Smooth muscle cell of the brain vasculature (primary cell): Measurements from ENCODE around the gene AP4S1.
"Not testable (repeated sequence)": the region's sequence is repeated elsewhere in the genome, so short reads cannot be mapped to it uniquely, and the experiment has no call there.

Experiments used
- DNase-seq: peaks from one replicate; pipeline ENCODE4 v3.0.0-alpha.2; 2012; ENCODE audit warnings: low read depth, low spot score

Gene AP4S1, protein sequence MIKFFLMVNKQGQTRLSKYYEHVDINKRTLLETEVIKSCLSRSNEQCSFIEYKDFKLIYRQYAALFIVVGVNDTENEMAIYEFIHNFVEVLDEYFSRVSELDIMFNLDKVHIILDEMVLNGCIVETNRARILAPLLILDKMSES

GRCh38 chr14:31025367-31026076, at the start of gene AP4S1:
AP4S1 (plus strand) TSS chr14:31025649; CDS start chr14:31066197, 40,548 bp downstream.
- DNase-seq = no peak

DNA sequence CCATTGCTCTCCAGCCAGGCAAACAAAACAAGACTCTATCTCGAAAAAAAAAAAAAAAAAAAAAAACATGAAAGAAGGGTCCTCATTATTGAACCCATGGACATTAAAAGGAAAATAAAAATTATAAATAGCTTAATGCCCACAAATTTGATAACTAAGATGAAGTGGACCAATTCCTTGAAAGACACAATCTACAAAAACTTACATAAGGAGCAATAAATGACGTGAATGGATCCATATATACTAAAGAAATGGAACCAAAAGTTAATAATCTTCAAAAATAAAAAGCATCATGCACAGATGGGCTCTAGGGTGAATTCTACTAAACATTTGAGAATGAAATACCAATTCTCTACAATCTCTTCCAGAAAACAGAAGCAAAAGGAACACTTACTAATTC, 47.7 kb upstream of the AP4S1 start:
- DNase-seq = no peak

- peak; percentile 52 for DNase-seq
Measured at GRCh38 chr14:30980106-30980704, 45.2 kb upstream of the AP4S1 start.

GRCh38 chr14:30980980-30981379, 44.5 kb upstream of the AP4S1 start:
- no peak for DNase-seq

DNA sequence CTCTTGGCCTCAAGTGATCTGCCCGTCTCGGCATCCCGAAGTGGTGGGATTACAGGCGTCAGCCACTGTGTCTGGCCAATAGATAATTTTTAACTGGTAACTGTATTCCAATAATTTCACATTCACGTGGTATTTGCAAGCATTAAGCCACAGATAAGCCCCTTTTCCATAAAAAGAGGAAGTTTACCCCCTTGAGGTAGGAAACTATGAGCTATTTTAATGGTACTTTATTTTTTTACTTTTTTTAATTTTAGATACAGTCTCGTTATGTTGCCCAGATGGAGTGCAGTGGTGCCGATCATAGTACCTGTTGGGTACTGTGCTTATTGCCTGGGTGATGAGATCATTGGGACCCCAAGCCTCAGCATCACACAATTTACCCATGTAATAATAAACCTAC, 42.9 kb upstream of the AP4S1 start:
- no peak for DNase-seq

DNA sequence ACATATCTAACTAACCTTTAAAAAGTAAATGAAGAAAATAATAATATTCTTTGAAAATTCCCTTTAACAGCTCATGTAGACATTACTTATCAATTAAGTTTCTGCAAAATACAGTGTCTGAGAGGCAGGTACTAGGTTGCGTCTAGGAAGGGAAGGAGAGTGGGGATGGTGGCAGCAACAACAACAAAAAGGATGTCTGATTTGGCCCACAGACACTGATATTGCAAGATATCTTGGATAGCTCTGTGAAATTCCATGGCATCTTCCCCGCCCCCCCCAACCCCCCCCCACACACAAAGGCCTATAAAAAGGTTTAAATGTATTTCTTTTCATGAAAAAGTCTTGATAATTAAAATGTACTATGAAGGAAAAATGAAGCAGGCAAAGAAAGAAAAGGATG, 41.6 kb upstream of the AP4S1 start:
- no peak for DNase-seq

GRCh38 chr14:30985796-30986195, 39.7 kb upstream of the AP4S1 start:
- no peak for DNase-seq

- DNase-seq = no peak
Measured at GRCh38 chr14:30988509-30988908, 36.9 kb upstream of the AP4S1 start.

GRCh38 chr14:30990770-30991169, 34.7 kb upstream of the AP4S1 start:
- DNase-seq = no peak

DNA sequence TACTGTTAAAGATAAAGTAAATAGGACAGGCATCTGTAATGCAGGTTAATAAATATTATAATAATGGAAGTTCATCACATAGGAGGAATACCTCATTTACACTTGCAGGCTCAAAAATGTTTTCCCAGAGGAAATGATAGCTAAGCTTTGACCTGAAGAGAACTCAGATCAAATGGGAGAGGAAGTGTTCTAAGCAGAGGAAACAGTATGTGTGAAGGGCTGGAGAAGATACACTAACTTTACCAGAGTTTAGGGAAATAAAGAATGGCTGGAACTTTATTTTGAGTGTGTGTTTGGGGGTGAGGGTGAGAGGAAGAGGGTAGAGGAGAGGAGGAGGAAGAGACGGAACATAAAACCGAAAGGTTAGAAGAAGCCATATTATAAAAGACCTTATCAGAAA, 34.0 kb upstream of the AP4S1 start:
- DNase-seq = no peak

GRCh38 chr14:30993071-30993470, 32.4 kb upstream of the AP4S1 start:
- no peak for DNase-seq

DNA sequence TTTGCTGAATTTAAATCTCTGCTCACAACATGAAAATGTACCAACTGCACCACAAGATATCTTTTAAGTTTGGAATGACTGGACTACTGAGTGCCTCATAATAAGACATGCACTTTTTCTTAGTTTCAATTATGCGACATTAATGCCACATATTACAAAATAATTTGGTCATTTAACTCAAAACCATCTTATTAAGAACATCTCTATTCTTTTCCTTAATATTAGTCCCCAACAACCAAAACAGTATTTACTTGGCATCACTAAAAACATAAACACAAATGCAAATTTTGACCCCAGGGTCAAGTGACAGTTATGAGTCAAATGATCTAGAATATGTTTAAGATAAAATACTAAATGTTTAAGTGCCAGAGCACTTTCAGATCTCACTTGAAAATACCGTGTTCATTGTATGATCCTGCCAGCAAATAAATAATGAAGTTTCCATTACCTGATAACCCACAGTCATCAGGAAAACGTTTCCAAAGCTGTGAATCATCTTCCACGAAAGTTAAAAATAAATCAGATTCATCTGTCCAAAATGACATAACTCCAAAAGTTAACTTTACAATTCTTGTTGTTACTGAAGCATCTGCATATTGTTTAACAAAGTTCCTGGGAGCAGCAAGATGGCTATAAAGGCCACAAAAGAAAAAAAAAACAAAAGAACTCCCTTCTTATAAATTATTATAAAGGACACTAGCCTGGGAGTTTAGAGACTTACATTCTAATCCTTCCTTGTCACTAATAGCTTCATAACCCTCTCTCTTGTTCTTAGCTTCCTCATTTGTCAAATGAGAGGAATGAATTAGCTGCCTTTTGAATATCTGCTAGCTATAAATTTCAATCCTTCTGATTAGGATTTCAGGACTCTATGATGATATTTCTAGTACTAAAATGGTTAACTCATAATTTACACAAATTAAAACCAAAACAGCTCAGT, 30.5 kb upstream of the AP4S1 start:
- DNase-seq = no peak

- DNase-seq = no peak
Measured at GRCh38 chr14:30995689-30996088, 29.8 kb upstream of the AP4S1 start.

- DNase-seq = no peak
Measured at GRCh38 chr14:30996892-30997659, 28.4 kb upstream of the AP4S1 start.

- DNase-seq = no peak
Measured at GRCh38 chr14:30998100-30998706, 27.2 kb upstream of the AP4S1 start.

DNA sequence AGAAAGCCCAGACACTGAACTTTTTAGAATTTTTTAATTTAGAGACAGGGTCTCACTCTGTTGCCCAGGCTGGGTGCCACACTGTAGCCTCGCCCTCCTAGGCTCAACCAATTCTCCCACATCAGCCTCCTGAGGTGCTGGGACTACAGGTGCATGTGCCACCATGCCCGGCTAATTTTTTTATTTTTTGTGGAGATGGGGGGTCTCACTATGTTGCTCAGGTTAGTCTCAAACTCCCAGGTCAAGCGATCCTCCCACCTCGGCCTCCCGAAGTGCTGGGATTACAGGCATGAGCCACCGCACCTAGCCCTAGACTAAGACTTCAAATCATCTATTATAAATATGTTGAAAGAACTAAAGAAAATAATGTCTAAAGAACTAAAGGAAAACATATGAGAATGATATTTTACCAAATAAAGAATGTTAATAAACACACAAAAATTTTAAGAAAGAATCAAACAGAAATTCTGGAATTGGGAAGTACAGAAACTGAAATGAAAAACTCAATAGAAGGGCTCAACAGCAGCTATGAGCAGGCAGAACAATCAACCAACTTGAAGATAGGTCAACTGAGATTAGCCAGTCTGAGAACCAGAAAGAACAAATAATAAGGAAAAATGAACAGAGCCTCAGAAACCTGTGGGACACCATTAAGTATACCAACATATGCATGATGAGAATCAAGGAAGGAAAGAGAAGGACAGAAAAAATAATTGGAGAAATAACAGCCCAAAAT, 26.2 kb upstream of the AP4S1 start:
- DNase-seq = no peak

- no peak for DNase-seq
Measured at GRCh38 chr14:31000629-31001338, 24.7 kb upstream of the AP4S1 start.

DNA sequence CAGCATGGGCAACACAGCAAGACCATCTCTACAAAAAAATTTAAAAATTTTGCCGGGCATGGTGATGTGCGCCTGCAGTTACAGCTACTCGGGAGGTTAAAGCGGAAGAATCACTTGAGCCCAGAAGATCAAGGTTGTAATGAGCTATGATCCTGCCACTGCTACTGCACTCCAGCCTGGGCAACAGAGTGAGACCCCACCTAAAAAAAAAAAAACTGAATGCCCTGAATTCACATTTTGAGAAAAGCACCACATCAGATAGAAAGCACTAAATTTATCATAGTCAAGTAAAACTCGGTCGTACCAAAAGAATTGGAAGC, 24.1 kb upstream of the AP4S1 start:
- DNase-seq = no peak

DNA sequence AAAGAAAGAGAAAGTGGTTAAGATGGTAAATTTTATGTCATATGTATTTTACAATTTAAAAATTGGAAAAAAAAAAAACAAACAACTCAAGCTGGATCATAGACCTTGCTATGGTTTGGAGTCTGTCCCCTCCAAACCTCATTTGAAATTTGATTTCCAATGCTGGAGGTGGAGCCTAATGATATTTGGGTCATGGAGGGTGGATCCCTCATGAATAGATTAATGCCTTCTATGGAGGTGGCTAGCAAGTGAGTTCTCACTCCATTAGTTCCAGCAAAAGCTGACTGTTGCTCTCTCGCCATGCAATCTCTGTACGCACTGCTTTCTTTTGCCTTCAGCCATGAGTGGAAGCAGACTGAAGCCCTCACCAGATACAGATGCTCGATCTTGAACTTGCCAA, 22.2 kb upstream of the AP4S1 start:
- no peak for DNase-seq

DNA sequence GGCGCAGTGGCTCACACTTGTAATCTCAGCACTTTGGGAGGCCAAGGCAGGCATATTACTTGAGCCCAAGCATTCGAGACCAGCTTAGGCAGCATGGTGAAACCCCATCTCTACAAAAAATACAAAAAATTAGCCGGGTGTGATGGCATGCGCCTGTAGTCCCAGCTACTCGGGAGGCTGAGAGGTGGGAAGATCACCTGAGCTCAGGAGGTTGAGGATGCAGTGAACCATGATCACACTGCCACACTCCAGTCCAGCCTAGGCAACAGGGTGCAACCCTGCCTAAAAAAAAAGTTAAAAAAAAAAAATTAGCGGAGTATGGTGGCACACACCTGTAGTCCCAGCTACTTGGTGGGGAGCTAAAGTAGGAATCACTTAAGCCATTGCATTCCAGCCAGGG, 21.4 kb upstream of the AP4S1 start:
- not testable (repeated sequence) for DNase-seq
